ENCODE measurements around the gene JAML.
A peak's percentile ranks its signal among the peaks of the same experiment; 100 is the strongest.

The JAML gene

DNA sequence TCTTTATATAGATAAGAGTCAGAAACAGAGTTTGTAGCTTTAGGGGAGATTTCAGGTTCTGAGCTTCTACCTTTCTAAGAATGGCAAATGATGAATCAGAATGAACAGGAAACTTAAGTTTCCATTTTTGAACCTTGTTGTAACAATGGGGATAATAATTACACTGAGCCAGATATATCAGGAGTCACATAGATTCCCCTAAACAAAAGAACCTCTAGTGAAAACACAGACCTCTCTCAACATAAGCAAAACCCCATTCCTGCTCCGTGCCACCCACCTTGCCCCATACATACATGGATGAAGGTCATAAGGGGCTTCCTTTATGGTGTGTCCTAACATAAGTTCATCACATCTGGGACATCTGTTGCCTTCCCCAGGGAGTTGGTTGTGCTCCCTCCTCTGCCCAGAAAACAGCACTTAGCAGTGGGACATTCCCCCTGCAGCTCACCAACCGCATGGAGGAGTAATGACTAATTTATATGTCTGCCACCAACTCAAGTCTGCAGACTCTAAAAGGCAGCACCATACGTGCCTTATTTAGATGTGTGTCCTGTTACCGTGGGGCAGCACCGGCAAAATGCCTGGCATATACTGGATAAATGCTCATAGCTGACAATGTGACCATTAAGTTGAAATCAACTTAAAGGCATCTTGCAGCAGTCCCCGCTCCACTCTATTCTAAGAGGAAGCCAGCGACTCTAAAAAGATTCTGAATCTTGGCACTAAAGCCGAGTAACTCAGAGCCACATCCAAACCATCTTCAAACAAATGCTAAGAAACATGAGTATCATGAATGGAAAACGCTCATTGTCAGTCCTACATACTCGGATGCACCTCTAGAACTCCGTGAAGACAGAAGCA is 8.0 kb downstream of the JAML start:
- Histone ChIP-seq H3K27me3 (ENCODE audit: insufficient read depth, insufficient read length) (no peaks in the 10 kb centered on the region), H3K9ac (ENCODE audit: insufficient read length, low read depth) (no peak overlapping the region), H3K4me1 (ENCODE audit: insufficient read depth, insufficient read length) (peaks cover 7% of the 10 kb centered on the region), H3K9me3 (ENCODE audit: insufficient read depth, low read length) (no peaks in the 10 kb centered on the region), H3K36me3 (ENCODE audit: insufficient read depth, insufficient read length, low read length) (no peaks in the 10 kb centered on the region), H3K4me3 (ENCODE audit: insufficient read length, low read depth) (no peak overlapping the region)
- TF ChIP-seq SUZ12 (IDR thresholded peaks at IDR 0.05; ENCODE audit: extremely low read depth, insufficient read depth, insufficient read length) (no peak), YY1 (IDR thresholded peaks at IDR 0.05; ENCODE audit: insufficient read depth, insufficient read length) (no peak), ZNF274 (IDR thresholded peaks at IDR 0.05; ENCODE audit: low read depth, low read length) (no peak)
- DNase-seq (ENCODE audit: low read depth, low spot score) = no peak

DNA sequence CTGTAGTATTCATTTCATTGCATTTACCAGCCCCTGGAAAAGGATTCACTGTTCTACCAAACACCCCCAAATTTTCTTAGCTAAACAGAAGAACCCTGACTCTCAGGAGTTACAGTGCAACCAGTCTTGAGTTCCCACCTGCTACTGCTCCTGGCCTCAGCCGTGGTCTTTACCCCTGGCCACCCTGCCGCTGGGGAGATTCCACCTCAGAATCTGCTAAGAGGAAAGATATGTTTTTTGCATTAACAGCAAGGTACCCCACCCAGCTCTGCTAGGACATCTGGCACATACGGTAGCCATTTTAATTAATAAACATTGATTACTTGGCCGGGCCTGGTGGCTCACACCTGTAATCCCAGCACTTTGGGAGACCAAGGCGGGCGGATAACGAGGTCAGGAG is 9.0 kb downstream of the JAML start:
- Histone ChIP-seq H3K9ac (ENCODE audit: insufficient read length, low read depth) (no peak overlapping the region), H3K36me3 (ENCODE audit: insufficient read depth, insufficient read length, low read length) (no peaks in the 10 kb centered on the region), H3K9me3 (ENCODE audit: insufficient read depth, low read length) (no peaks in the 10 kb centered on the region), H3K4me3 (ENCODE audit: insufficient read length, low read depth) (no peak overlapping the region), H3K4me1 (ENCODE audit: insufficient read depth, insufficient read length) (peaks cover 7% of the 10 kb centered on the region), H3K27me3 (ENCODE audit: insufficient read depth, insufficient read length) (no peaks in the 10 kb centered on the region)
- no peak for DNase-seq (ENCODE audit: low read depth, low spot score)
- TF ChIP-seq SUZ12 (IDR thresholded peaks at IDR 0.05; ENCODE audit: extremely low read depth, insufficient read depth, insufficient read length) (no peak), ZNF274 (IDR thresholded peaks at IDR 0.05; ENCODE audit: low read depth, low read length) (no peak), YY1 (IDR thresholded peaks at IDR 0.05; ENCODE audit: insufficient read depth, insufficient read length) (no peak)

DNA sequence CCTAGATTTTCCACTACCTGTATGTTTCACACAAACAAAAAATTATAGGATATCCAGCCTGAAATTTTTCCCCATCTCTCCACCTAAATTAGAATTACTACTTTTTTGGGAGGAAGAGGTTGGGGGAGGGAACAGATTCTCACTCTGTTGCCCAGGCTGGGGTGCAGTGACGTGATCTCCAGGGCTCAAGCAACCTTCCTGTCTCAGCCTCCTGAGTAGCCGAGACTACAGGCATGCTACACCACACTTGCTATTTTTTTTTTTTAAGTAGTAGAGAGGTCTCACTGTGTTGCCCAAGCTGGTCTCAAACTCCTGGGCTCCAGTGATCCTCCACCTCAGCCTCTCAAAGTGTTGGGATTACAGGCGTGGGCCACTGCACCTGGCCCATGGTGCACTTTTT is 9.5 kb downstream of the JAML start:
- peaks cover 7% of the 10 kb centered on the region for H3K4me1 ChIP-seq (ENCODE audit: insufficient read depth, insufficient read length)
- no peak for DNase-seq (ENCODE audit: low read depth, low spot score)
- H3K27me3 ChIP-seq (ENCODE audit: insufficient read depth, insufficient read length) = no peaks in the 10 kb centered on the region
- H3K4me3 ChIP-seq (ENCODE audit: insufficient read length, low read depth) = no peak overlapping the region
- H3K36me3 ChIP-seq (ENCODE audit: insufficient read depth, insufficient read length, low read length) = no peaks in the 10 kb centered on the region
- H3K9ac ChIP-seq (ENCODE audit: insufficient read length, low read depth) = no peak overlapping the region
- H3K9me3 ChIP-seq (ENCODE audit: insufficient read depth, low read length) = no peaks in the 10 kb centered on the region
- TF ChIP-seq SUZ12 (IDR thresholded peaks at IDR 0.05; ENCODE audit: extremely low read depth, insufficient read depth, insufficient read length) (no peak), ZNF274 (IDR thresholded peaks at IDR 0.05; ENCODE audit: low read depth, low read length) (no peak), YY1 (IDR thresholded peaks at IDR 0.05; ENCODE audit: insufficient read depth, insufficient read length) (no peak)

DNA sequence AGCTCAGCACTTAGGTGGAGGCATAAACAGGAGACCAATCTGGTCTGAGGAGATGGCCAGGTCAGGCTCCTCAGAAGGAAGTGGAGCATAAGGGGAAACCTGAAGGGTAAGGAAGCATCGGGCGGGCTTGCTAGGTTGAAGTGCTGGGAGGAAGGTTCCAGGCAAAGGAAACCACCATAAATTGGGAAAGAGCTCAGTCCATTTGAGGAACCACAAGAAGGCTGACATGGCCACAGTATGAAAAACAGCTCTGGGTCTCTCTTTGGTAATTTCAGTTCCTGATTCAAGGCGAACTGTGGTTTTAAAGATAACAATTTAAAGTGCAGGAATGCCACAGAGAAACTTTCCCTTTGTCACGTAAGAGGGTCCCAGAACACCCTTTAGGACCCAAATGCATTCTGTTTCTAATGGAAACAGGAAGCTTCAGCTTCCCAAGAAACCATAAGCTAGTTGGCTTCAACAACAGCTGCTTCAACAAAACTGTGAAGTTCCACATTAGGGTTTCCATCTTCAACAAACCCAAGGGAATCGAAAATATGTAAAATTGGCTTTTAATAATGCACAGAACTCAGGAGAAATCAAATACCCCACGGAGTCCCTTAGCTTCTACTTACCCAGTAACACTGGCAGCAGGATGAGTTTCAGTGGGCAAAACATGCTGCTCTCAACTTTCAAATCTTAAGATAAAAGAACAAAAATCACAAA is 10.4 kb downstream of the JAML start:
- H3K4me1 ChIP-seq (ENCODE audit: insufficient read depth, insufficient read length) = peaks cover 7% of the 10 kb centered on the region
- TF ChIP-seq SUZ12 (IDR thresholded peaks at IDR 0.05; ENCODE audit: extremely low read depth, insufficient read depth, insufficient read length) (no peak), YY1 (IDR thresholded peaks at IDR 0.05; ENCODE audit: insufficient read depth, insufficient read length) (no peak)
- no peak for DNase-seq (ENCODE audit: low read depth, low spot score)
- no peak overlapping the region for H3K9ac ChIP-seq (ENCODE audit: insufficient read length, low read depth)
- no peaks in the 10 kb centered on the region for H3K9me3 ChIP-seq (ENCODE audit: insufficient read depth, low read length)
- no peaks in the 10 kb centered on the region for H3K36me3 ChIP-seq (ENCODE audit: insufficient read depth, insufficient read length, low read length)
- H3K27me3 ChIP-seq (ENCODE audit: insufficient read depth, insufficient read length) = no peaks in the 10 kb centered on the region
- no peak overlapping the region for H3K4me3 ChIP-seq (ENCODE audit: insufficient read length, low read depth)

DNA sequence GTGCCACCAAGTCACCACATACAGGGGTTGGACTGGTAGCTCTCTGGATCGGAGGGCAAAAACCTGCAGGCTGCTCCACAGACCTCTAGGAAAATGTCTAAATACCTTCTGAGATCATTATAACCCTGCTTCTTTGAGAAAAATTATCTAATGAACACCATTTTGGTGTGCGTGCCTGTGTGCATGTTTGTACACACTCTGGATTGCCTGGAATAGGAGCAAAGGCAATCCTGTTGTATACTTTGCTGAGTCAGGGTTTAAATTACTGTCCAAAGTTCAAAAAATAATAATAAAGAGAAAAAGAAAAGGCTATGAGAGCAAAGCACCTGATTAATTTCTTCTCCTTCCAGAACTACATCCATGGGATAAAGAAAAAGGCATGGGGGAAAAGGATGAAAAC is 11.0 kb downstream of the JAML start:
- no peak overlapping the region for H3K4me3 ChIP-seq (ENCODE audit: insufficient read length, low read depth)
- no peaks in the 10 kb centered on the region for H3K27me3 ChIP-seq (ENCODE audit: insufficient read depth, insufficient read length)
- peaks cover 7% of the 10 kb centered on the region for H3K4me1 ChIP-seq (ENCODE audit: insufficient read depth, insufficient read length)

DNA sequence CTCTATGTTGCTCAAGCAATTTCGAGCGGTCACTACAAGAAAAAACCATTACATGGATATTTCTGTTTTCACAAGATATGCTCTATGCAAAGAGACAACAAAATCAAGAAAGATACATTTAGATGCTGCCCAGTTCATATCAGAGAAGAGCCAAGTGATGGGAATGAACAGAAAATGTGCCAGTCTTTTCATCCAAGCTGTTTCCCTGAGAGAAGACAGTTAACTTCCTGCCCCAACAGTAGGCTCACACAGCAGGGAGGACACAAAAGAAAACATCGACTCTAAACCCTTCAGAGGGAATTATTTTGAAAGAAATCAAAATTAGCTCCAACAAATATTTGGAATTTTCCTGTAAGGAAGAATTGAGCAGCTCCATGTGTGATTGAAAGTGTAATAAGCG is 11.6 kb downstream of the JAML start:
- Histone ChIP-seq H3K4me1 (ENCODE audit: insufficient read depth, insufficient read length) (peaks cover 7% of the 10 kb centered on the region), H3K36me3 (ENCODE audit: insufficient read depth, insufficient read length, low read length) (no peaks in the 10 kb centered on the region), H3K9ac (ENCODE audit: insufficient read length, low read depth) (no peak overlapping the region), H3K27me3 (ENCODE audit: insufficient read depth, insufficient read length) (no peaks in the 10 kb centered on the region), H3K4me3 (ENCODE audit: insufficient read length, low read depth) (no peak overlapping the region), H3K9me3 (ENCODE audit: insufficient read depth, low read length) (no peaks in the 10 kb centered on the region)
- TF ChIP-seq ZNF274 (IDR thresholded peaks at IDR 0.05; ENCODE audit: low read depth, low read length) = no peak
- TF ChIP-seq SUZ12 (IDR thresholded peaks at IDR 0.05; ENCODE audit: extremely low read depth, insufficient read depth, insufficient read length) = no peak
- no peak for TF ChIP-seq YY1 (IDR thresholded peaks at IDR 0.05; ENCODE audit: insufficient read depth, insufficient read length)
- no peak for DNase-seq (ENCODE audit: low read depth, low spot score)

More for the DNA sequence above, 11.0 kb downstream of the JAML start:
- no peaks in the 10 kb centered on the region for H3K36me3 ChIP-seq (ENCODE audit: insufficient read depth, insufficient read length, low read length)
- H3K9ac ChIP-seq (ENCODE audit: insufficient read length, low read depth) = no peak overlapping the region
- no peak for DNase-seq (ENCODE audit: low read depth, low spot score)
- no peak for TF ChIP-seq ZNF274 (IDR thresholded peaks at IDR 0.05; ENCODE audit: low read depth, low read length)
- TF ChIP-seq SUZ12 (IDR thresholded peaks at IDR 0.05; ENCODE audit: extremely low read depth, insufficient read depth, insufficient read length) = no peak
- TF ChIP-seq YY1 (IDR thresholded peaks at IDR 0.05; ENCODE audit: insufficient read depth, insufficient read length) = no peak
- H3K9me3 ChIP-seq (ENCODE audit: insufficient read depth, low read length) = no peaks in the 10 kb centered on the region

DNA sequence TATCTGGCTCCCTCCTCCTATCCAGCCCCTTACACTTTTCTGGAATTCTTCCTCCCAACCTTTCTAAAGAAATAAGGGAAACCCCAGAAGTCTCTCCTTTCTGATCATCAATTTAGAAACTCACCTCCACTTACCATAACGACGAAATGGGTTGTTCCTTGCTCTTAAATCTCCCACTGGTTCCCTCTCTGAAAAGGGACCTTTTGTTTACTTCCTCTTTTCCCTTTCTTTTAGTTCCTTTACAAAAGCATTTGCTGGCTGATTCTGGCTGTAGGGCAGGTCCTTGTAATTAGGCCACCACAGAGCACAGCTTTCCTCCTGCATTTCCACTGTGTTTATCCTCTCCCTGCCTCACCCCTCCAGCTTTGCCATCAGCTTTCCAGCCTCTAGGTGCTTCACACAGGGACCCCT is 12.0 kb downstream of the JAML start:
- Histone ChIP-seq H3K4me3 (ENCODE audit: insufficient read length, low read depth) (no peak overlapping the region), H3K4me1 (ENCODE audit: insufficient read depth, insufficient read length) (peaks cover 7% of the 10 kb centered on the region), H3K27me3 (ENCODE audit: insufficient read depth, insufficient read length) (no peaks in the 10 kb centered on the region), H3K36me3 (ENCODE audit: insufficient read depth, insufficient read length, low read length) (no peaks in the 10 kb centered on the region), H3K9me3 (ENCODE audit: insufficient read depth, low read length) (no peaks in the 10 kb centered on the region), H3K9ac (ENCODE audit: insufficient read length, low read depth) (no peak overlapping the region)
- peak; percentile 48 for DNase-seq (ENCODE audit: low read depth, low spot score)
- TF ChIP-seq SUZ12 (IDR thresholded peaks at IDR 0.05; ENCODE audit: extremely low read depth, insufficient read depth, insufficient read length) (no peak), YY1 (IDR thresholded peaks at IDR 0.05; ENCODE audit: insufficient read depth, insufficient read length) (no peak), ZNF274 (IDR thresholded peaks at IDR 0.05; ENCODE audit: low read depth, low read length) (no peak)
